HepG2 (cell line): ENCODE measurements around the gene SEMA3F. TPM values are rescaled to one million over a fixed set of nuclear protein-coding genes. Genes with fewer than 3 reads are reported as not detected.

Source experiments
- BCL3 ChIP-seq: sonication (generic); formaldehyde crosslinking; IDR thresholded peaks from 2 replicates; pipeline ENCODE4 v1.5.1; 2020; ENCODE audit warnings: mild to moderate bottlenecking, missing genetic modification reagents, moderate library complexity
- CHD4 ChIP-seq: fragments of 200-600 bp; sonication (generic); IDR thresholded peaks from 2 replicates; pipeline ENCODE4 v1.7.0; 2017; ENCODE audit warnings: mild to moderate bottlenecking, low read length, borderline replicate concordance
- FOXK1 ChIP-seq: sonication (generic); formaldehyde crosslinking; IDR thresholded peaks from 2 replicates; pipeline ENCODE4 v1.4.0; 2020; ENCODE audit warnings: low read depth, missing genetic modification reagents, borderline replicate concordance
- FUBP1 ChIP-seq: sonication (generic); formaldehyde crosslinking; IDR thresholded peaks from 2 replicates; pipeline ENCODE4 v1.5.1; 2020; ENCODE audit warnings: missing genetic modification reagents, mild to moderate bottlenecking, borderline replicate concordance
- HDAC1 ChIP-seq: sonication (generic); formaldehyde crosslinking; IDR thresholded peaks from 2 replicates; pipeline ENCODE4 v1.5.1; 2020; ENCODE audit warnings: mild to moderate bottlenecking, missing genetic modification reagents
- MED1 ChIP-seq: sonication (generic); formaldehyde crosslinking; IDR thresholded peaks from 2 replicates; pipeline ENCODE4 v1.4.0; 2020; ENCODE audit warnings: missing genetic modification reagents
- NFYB ChIP-seq: sonication (generic); formaldehyde crosslinking; IDR thresholded peaks from 2 replicates; pipeline ENCODE4 v1.4.0; 2020; ENCODE audit warnings: missing genetic modification reagents
- NONO ChIP-seq, 2 experiments: fragments of 450-650 bp in 1 of 2; sonication (generic) in 1 of 2; formaldehyde crosslinking in 1 of 2; IDR thresholded peaks in 1 of 2; conservative IDR thresholded peaks in 1 of 2; 2 replicates each; pipeline versions ENCODE4 v1.6.1 to v1.8.0; 2017 to 2022; ENCODE audit warnings: mild to moderate bottlenecking in 1 of 2, missing genetic modification reagents in 1 of 2, moderate library complexity in 1 of 2
- PHF20 ChIP-seq: sonication (generic); formaldehyde crosslinking; IDR thresholded peaks from 2 replicates; pipeline ENCODE4 v1.5.0; 2020; ENCODE audit warnings: mild to moderate bottlenecking, missing genetic modification reagents
- SAP130 ChIP-seq: IDR thresholded peaks from 2 replicates; pipeline ENCODE4 v1.6.1; 2016; ENCODE audit warnings: low read depth
- ZBTB7B ChIP-seq: sonication (generic); formaldehyde crosslinking; IDR thresholded peaks from 2 replicates; pipeline ENCODE4 v1.4.0; 2020; ENCODE audit warnings: missing genetic modification reagents
- ZFP36L1 ChIP-seq: sonication (generic); formaldehyde crosslinking; IDR thresholded peaks from 2 replicates; pipeline ENCODE4 v1.8.0; 2022; ENCODE audit warnings: mild to moderate bottlenecking, missing genetic modification reagents, moderate library complexity
- ZFP82 ChIP-seq: sonication (generic); formaldehyde crosslinking; IDR thresholded peaks from 2 replicates; pipeline ENCODE4 v1.5.1; 2020; ENCODE audit warnings: mild to moderate bottlenecking, missing genetic modification reagents, borderline replicate concordance
- ZNF280D ChIP-seq: sonication (generic); formaldehyde crosslinking; IDR thresholded peaks from 2 replicates; pipeline ENCODE4 v1.5.1; 2020; ENCODE audit warnings: mild to moderate bottlenecking, missing genetic modification reagents
- ZNF549 ChIP-seq: sonication (generic); formaldehyde crosslinking; IDR thresholded peaks from 2 replicates; pipeline ENCODE4 v1.5.0; 2020; ENCODE audit warnings: missing genetic modification reagents
- ZNF619 ChIP-seq: sonication (generic); formaldehyde crosslinking; IDR thresholded peaks from 2 replicates; pipeline ENCODE4 v1.4.0; 2020; ENCODE audit warnings: mild to moderate bottlenecking, missing genetic modification reagents
- ZNF687 ChIP-seq: sonication (generic); formaldehyde crosslinking; IDR thresholded peaks from 2 replicates; pipeline ENCODE4 v1.5.1; 2020; ENCODE audit warnings: mild to moderate bottlenecking, missing genetic modification reagents, moderate library complexity
- ZNF773 ChIP-seq: sonication (generic); formaldehyde crosslinking; IDR thresholded peaks from 2 replicates; pipeline ENCODE4 v1.4.0; 2020; ENCODE audit warnings: missing genetic modification reagents, borderline replicate concordance
- polyA plus RNA-seq, 8 experiments: library from polyadenylated mRNA; depleted of rRNA in 3 of 8; stranded (reverse) in 7 of 8; unstranded in 1 of 8; fragments of >200 nt; fragmentation: Illumina TruSeq in 4 of 8; extraction: Trizol in 4 of 8; gene quantifications; 2 replicates each; pipeline versions ENCODE4 v1.2.1 to v1.2.3, GENCODE V29; 2011 to 2016; ENCODE audit warnings: low read depth in 4 of 8, missing spikeins in 1 of 8, mixed read lengths in 1 of 8; ENCODE audit not compliant: insufficient read depth in 1 of 8
- total RNA-seq, 5 experiments: library from RNA; depleted of rRNA; stranded (reverse); fragments of >200 nt; fragmentation: Illumina TruSeq; extraction: Trizol; gene quantifications; 2 replicates each; pipeline ENCODE4 v1.2.3, GENCODE V29; 2016; ENCODE audit warnings: low read depth in 1 of 5

SEMA3F gene
- total and polyA plus RNA-seq, 2 of the 13 experiments (the other 11 are each of a cell fraction or from before 2014, with no cell fraction given): 7.6 to 17.2 TPM

- TF ChIP-seq FOXK1 (CRISPR knock-in tag): peak; percentile 93
- 0 out of 2 replicates have a peak, but pooled peaks have one; percentile 40 for TF ChIP-seq ZNF619 (CRISPR knock-in tag)
- peak; percentile 82 for TF ChIP-seq ZNF687 (CRISPR knock-in tag)
- 0 out of 2 replicates have a peak, but pooled peaks have one; percentile 55 for TF ChIP-seq FUBP1
- no peak for TF ChIP-seq ZFP36L1 (CRISPR knock-in tag)
- TF ChIP-seq PHF20 (CRISPR knock-in tag): peak; percentile 47; the same call in 1 of the 2 replicates
- TF ChIP-seq NFYB: peak; percentile 67
- TF ChIP-seq NONO (IDR thresholded peaks at IDR 0.05): no peak
- TF ChIP-seq NONO (CRISPR knock-in tag; conservative IDR thresholded peaks at IDR 0.05): peak; percentile 58; the same call in 1 of the 2 replicates
- TF ChIP-seq ZFP82 (CRISPR knock-in tag): peak; percentile 97
- peak; percentile 91 for TF ChIP-seq HDAC1 (CRISPR knock-in tag)
- no peak for TF ChIP-seq ZNF280D (CRISPR knock-in tag)
- TF ChIP-seq ZBTB7B (CRISPR knock-in tag): peak; percentile 55; the same call in 1 of the 2 replicates
- TF ChIP-seq CHD4: no peak
- TF ChIP-seq SAP130 (CRISPR knock-in tag): peak; percentile 98
- peak; percentile 58 for TF ChIP-seq MED1 (CRISPR knock-in tag)
- no peak for TF ChIP-seq ZNF549
- 0 out of 2 replicates have a peak, but pooled peaks have one; percentile 50 for TF ChIP-seq BCL3 (CRISPR knock-in tag)
- TF ChIP-seq ZNF773 (CRISPR knock-in tag): 0 out of 2 replicates have a peak, but pooled peaks have one; percentile 27
These were observed 50.5 kb downstream of the SEMA3F start (continued) for GRCh38 chr3:50205413-50206276.
